ENCODE results near the gene CSNK1A1.

DNA sequence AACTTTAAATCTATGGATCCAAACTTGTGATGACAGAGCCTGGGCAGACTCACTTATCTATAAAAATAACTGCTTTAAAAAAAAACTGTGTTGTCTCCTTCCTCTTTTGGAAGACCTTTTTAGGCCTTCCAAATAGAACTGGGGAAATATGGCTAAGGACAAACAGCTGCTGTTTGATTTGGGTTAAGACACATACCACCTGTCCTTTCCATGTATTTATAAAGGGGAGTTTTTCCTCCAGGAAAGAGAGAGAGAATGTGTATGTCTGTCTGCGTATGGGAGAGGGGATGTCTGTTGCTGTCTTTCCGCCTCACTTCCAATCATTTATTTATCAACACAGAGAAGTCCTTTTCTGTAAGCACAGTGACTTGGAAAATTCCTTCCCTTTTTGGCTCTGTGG is 32.9 kb upstream of the CSNK1A1 start:
- TF ChIP-seq, protein P1, sequence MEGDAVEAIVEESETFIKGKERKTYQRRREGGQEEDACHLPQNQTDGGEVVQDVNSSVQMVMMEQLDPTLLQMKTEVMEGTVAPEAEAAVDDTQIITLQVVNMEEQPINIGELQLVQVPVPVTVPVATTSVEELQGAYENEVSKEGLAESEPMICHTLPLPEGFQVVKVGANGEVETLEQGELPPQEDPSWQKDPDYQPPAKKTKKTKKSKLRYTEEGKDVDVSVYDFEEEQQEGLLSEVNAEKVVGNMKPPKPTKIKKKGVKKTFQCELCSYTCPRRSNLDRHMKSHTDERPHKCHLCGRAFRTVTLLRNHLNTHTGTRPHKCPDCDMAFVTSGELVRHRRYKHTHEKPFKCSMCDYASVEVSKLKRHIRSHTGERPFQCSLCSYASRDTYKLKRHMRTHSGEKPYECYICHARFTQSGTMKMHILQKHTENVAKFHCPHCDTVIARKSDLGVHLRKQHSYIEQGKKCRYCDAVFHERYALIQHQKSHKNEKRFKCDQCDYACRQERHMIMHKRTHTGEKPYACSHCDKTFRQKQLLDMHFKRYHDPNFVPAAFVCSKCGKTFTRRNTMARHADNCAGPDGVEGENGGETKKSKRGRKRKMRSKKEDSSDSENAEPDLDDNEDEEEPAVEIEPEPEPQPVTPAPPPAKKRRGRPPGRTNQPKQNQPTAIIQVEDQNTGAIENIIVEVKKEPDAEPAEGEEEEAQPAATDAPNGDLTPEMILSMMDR (IDR thresholded peaks at IDR 0.05): no peak
- no peak for TF ChIP-seq POLR2A (IDR thresholded peaks at IDR 0.05)

Data from gastroesophageal sphincter (tissue), 3 donors.